ENCODE results near the gene RHO.

DNA sequence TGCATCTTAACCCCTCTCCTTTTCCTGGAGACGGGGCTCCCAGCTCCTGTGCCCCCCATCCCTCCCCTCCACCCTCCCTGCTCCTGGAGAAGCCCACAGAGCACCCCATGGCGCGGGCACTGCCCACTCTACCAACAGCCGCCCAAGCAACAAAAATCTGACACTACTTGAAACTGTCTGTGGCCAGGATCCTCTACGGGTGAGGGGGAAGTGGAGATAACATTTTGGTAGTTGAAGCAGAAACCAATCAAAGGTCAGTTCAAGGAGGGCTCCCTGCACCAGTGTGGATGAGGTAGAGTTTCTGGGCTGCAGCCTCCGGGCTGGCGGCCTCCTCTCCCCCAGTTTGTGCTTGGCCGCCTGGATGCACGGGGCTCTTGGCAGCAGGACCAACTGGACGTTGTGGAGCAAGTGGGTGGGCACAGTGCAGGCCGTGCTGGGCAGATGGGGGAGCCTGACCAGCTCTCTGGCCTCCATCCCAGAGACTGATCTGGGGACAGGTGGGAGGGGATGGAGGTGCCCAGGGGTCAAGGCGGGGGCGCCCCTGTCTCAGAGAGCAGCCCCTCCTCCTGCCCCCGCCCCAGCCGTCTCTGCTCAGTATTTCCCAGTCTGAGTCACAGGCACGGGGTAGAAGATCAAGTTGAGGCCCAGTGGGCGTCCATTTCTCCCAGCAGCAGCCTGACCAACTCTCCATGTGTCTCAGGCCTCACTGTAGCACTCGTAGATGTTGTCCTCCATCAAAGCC, 27.3 kb downstream of the RHO start:
- no peak for TF ChIP-seq EZH2 (IDR thresholded peaks at IDR 0.05; ENCODE audit: low read length, unreplicated experiment)
- TF ChIP-seq, protein P1, sequence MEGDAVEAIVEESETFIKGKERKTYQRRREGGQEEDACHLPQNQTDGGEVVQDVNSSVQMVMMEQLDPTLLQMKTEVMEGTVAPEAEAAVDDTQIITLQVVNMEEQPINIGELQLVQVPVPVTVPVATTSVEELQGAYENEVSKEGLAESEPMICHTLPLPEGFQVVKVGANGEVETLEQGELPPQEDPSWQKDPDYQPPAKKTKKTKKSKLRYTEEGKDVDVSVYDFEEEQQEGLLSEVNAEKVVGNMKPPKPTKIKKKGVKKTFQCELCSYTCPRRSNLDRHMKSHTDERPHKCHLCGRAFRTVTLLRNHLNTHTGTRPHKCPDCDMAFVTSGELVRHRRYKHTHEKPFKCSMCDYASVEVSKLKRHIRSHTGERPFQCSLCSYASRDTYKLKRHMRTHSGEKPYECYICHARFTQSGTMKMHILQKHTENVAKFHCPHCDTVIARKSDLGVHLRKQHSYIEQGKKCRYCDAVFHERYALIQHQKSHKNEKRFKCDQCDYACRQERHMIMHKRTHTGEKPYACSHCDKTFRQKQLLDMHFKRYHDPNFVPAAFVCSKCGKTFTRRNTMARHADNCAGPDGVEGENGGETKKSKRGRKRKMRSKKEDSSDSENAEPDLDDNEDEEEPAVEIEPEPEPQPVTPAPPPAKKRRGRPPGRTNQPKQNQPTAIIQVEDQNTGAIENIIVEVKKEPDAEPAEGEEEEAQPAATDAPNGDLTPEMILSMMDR (conservative IDR thresholded peaks at IDR 0.05; ENCODE audit: low read depth, low read length): no peak

All from PC-3 (cell line).